Activated naive CD8-positive, alpha-beta T cell treated with anti-CD3 and anti-CD28 coated beads, Interleukin-2, amount 50 U/mL, for 16 hours (primary cell): ENCODE measurements around the gene TTC34.

ENCODE experiments used
- DNase-seq: peaks from one replicate; pipeline ENCODE4 v3.0.0-alpha.2; 2020; ENCODE audit warnings: low read depth, low spot score

The TTC34 gene

DNA sequence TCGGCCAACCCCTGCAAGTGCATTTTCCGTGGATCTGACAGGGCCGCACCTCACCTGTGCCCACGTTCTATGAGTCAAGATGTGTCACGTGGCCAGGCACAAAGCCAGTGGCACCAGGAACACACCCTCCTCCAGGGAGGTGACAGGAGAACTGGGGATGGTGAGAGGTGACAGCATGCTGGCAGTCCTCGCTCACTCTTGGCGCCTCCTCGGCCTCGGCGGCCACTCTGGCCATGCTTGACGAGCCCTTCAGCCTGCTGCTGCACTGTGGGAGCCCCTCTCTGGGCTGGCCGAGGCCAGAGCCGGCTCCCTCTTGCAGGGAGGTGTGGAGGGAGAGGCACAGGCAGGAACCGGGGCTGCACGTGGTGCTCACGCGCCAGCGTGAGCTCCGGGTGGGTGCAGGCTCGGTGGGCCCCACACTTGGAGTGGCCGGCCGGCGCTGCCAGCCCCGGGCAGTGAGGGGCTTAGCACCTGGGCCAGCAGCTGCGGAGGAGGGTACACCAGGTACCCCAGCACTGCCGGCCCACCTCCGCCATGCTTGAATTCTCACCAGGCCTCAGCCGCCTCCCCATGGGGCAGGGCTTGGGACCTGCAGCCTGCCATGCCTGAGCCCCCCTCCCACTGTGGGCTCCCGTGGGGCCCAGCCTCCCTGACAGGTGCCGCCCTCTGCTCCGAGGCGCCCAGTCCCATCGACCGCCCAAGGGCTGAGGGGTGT, 11.6 kb upstream of the TTC34 start:
- no peak for DNase-seq

DNA sequence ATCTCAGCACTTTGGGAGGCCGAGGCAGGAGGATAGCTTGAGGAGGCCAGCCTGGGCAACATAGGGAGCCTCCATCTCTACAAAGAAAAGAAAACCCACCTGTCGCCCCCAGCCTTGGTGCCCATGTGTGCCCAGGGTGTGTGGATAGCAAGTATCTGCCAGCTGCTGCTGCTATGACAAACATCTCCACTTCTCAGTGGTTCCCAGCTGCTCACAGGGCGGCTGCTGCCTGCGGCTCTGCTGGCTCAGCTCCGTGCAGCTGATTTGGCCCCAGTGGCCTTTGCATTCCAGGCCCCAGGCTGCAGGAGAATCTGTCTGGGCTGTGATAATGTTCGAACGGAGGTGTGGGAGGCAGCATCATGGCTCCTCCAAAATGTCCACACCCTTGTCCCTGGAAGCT, 10.6 kb upstream of the TTC34 start:
- no peak for DNase-seq

DNA sequence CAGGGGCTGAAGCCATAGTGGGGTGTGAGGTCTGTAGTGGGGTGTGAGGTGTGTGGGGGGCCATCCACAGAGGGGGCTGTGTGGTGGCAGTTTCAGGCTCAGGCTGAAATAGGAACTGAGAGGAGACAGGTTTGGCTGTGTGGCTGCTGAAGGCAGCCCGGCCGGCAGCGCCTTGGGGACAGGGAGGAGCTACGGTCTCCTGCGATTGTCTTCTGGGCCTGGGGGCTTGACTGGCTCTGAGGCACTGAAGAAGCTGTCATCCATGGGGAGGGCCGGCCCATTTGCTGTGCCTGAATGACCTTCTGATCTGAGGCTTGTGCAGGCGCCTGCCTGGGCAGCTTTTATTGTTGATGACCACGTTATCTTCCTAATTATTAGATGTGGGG, 10.0 kb upstream of the TTC34 start:
- DNase-seq = no peak

DNA sequence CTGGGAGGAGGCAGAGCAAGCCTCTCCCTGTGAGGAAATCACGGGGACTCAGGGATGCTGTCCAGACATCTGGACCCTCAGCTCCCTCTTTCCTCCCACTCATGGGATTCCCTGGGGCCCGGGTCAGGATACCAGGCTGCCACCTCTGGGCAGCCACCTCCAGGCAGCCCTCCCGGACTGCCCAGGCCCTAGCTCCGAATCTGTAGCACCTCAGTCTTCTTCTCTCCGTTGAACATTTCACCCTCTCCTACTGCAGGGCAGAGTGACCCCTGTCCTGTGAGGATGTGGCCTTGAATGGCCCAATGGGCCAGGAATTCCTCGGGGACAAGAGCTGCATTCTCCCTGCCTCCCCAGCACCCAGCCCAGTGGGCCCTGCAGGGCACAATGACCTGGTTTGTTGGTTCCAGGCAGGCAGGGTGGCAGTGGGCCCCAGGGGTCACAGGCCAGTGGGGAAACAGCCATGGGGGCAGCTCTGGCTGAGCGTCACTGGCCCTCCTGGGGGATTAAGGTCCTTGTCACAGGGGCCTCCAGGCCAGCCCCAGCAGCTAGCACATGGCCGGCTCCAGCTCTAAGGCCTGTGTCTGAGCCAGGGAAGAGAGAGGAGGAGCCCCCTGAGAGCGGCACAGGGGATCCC, 9.5 kb upstream of the TTC34 start:
- DNase-seq = no peak

DNA sequence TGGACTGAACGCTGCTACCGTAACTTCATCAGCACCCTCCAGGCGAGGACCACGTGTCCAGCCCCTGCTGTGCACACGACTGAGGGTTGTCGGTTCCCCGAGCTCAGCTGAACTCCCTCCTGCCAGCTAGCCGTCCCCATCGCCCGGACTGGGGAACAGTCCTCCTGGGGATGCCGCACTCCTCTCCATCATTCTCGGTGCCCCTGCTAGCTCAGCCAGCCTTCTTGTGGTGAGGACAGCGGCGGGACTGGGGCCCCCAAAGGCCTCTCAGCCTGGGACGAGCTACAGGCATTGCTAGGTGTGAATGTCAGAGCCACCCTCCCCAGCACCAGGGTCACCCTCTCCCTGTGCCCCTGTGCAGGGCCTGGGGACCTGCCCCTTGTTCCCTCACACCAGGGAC, 8.8 kb upstream of the TTC34 start:
- no peak for DNase-seq

DNA sequence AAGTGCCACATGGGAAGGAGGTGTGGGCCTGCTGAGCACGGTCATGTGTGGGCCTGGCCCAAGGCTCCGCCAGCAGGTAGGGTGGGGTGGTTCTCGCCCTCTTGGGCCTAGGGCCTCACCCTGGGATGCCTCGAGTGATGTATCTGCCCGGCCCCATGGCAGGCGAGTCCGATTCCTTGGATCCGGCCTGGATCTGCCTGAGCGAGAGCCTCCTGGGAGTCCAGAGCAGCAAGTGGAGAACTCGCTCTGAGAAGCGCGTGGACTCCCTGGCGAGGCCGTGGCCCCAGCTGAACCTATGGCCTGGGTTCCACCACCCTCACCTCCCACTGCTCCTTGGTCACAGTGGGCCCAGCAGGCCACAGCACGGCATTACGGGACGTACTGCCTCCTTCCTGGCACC, 8.2 kb upstream of the TTC34 start:
- DNase-seq = no peak

DNA sequence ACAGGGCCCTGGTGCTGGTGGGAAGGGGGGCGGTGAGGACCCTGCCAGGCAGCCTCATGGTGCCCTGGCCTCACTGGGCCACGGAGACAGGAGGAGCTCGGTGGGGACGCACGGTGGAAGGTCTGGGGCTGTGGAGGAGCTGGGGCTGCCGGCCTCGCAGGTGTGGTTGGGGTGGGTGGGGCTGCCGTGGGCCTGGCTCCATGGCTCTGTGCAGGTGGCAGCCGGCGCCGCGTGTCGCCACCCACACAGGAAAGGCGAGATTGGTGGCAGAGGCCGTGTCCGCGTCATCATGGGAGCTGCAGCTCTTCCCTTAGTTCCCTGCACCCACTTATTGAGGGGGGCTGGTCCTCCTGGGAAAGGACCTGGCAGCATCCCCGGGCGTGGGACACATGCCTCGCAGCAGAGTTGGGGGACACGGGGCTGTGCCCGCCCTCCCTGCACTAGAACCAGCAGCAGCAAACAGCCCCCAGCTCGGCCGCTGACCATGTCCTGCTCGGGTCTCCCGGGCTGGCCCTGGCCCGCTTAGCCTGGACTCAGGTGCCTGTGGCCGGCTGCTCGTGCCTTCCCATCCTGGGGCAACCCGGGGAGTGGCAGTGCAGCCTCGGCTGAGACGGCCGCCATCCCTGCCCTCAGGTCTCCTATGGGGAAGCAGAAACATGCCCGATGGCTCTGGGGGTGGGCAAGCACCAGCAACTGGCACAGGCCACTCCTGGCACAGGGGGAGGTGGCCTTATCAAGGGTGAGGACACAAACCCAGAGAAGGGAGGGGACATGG, 7.5 kb upstream of the TTC34 start:
- no peak for DNase-seq

DNA sequence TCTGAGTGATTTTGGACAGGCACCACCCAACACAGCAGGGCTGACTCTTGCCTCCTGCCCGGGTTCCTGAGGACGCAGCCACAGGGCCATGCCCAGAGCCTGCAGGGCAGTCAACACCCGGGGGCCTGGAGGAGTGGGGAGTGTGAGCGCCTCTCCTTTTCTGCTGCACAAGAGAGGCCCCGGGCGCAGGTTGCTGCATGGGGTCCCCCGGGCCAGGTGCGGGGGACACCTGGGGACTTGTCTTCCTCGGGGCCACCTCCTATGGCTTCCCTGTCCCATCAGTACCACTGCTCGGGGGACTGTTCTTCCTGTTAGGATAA, 6.9 kb upstream of the TTC34 start:
- DNase-seq = no peak

DNA sequence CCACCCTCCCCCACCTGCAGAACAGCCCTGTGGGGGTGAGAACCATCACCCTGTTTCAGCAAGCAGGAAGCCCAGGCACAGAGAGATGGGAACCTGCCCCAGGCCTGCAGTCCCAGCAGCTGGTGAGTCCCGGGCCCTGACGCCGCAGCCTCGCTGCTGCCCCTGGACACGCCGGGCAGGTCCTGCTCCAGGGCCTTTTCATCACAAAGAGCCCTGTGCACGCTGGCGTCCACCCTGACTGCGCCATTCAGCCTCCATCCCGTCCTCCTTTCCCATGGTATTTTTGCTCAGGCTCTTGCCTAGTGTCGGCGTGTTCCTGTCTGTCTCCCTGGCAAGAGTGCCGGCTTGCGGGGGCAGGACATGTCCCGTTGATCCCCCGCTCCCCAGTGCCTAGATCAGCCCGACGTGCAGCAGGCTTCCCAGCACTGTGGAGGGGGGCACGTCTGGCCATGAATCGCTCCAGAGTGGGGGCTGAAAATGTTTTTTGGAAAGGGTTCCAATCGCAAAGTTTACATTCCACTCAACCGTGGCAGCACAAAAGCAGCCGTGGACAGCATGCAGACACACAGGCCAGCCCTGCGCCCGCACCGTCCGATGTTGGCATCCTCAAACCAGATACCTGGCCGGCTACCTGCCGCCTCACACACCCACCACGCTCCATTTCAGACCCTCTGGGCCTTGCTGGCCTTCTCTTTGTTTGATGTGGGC, 6.3 kb upstream of the TTC34 start:
- DNase-seq = no peak

DNA sequence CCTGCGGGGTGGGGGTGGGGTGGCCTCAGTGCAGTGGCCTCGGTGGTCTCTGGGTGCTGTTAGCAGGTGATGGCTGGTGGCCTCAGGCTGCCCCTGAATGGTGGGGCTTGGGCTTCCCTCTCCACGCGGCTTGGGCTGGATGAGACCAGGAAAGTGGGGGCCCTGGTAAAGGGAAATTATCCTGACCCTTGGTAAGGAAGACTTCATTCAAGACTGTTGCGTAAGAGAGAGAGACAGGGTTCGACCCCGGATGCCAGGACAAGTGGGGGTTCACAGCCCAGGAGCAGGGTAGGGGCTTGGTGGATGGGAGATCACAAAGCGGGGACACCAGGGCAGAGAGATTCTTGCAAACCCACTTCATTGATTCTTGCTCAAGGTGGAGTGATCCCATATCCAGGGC, 5.5 kb upstream of the TTC34 start:
- DNase-seq = no peak

DNA sequence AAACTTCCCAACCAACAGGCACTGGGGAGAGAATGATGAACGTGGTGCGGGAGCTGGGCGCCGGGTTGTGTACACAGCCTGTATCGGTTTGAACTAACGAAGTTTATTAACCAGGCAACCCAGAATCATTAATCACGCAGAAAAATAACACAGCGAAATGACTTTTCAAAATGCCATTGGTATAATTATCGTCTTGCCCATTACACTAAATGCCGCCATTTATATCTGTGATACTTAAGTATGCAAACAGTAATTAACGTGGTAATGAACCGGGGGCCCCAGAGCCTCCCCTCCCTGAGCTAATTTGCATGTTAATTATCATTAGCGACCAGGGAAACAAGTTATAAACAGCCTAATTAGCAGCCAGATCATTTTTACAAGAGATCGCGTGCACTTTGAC, 5.1 kb upstream of the TTC34 start:
- DNase-seq = no peak

DNA sequence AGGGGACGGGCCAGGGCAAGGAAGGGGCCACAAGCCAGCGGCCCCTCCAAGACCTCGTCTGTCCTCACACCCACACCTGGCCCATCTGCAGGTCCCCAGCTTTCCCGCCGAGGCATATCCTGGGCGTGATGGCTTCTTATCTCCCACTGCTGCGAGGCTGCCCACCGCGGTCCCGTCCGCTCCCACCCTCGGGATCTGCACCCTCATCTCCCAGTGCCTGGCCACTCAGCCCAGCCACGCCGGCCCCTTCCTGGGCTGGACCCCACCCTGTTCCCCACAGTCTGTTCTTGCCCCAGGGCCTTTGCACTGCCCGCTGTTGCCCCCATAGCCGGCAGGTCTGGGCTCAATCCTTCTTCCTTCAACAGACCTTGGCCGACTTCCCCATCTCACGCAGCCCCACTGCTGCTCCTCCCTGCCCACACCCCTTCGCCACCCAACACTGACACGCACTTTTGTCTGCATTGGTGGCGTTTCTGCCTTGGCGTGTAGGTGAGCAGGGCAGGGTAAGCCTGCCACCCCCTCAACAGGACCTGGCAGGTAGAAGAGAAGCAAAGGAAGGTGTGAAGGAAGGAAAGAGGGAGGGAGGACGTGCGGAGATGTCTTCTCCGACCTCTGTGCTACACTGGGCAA, 4.4 kb upstream of the TTC34 start:
- no peak for DNase-seq

DNA sequence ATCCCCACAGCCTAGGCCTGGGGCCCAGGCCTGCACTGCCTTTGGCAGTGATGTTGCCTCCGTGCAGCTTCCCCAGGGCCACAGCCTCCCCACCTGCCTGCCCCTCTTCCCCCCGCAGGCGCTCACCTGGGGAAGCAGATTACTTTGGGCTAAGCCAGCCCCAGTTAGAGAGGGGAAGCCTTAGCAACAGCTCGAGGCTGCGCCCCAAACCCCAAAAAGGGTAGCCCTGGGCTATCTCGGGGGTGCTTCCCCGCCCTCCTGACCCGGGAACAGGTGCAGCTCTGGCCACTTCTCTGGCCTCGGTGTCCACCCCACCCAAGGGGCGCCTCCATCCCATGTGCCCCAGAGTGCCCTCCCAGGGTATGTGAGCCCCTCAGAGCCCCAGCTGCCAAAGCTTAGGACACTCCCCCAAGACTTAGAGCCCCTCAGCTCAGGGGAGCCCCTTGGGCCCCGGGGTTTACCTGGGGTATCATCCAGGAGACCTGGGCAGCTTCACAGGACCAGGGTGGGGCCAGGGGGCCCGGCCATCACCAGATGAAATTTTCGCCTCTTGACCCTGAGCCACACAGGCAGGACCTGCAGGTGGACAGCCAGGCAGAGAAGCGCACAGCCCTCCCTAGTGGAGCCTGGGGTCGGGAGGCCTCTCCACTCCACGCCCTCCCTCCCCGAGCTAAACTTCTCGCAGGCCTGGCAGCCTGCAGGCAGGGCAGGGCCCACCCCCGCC, 3.3 kb upstream of the TTC34 start:
- DNase-seq = no peak

DNA sequence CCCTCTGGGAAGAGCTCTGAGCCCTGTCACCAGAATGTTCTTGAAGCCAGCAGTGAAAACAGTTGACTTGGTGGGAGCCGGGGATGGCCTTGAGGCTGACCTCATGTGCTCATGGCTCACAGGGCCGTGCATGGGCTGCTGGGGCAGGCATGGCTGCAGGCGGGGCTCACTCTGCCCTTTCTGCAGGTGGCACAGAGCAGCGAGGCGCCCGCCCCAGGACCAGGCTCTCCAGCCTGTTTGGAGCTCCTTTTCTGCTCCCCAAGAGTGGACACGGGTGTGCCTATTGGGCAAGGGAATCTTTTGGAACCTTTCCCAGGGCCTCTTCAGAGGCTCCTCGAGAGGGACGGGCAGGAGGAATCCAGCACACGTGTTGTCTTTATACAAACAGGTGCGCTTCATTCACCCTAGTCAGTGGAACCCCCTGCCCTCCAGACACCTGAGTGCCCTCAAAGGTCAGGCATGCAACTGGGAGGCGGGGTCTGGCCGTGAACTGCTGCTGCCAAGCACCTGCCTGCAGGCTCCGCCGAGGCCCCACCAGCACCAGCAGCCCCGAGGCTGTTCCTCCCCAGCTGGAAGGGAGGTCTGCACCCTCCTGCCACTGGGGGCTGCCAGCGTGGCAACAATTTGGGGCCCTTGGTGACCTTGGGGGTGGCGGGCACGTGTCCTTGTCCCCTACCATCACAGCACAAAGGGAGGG, 2.6 kb upstream of the TTC34 start:
- no peak for DNase-seq

DNA sequence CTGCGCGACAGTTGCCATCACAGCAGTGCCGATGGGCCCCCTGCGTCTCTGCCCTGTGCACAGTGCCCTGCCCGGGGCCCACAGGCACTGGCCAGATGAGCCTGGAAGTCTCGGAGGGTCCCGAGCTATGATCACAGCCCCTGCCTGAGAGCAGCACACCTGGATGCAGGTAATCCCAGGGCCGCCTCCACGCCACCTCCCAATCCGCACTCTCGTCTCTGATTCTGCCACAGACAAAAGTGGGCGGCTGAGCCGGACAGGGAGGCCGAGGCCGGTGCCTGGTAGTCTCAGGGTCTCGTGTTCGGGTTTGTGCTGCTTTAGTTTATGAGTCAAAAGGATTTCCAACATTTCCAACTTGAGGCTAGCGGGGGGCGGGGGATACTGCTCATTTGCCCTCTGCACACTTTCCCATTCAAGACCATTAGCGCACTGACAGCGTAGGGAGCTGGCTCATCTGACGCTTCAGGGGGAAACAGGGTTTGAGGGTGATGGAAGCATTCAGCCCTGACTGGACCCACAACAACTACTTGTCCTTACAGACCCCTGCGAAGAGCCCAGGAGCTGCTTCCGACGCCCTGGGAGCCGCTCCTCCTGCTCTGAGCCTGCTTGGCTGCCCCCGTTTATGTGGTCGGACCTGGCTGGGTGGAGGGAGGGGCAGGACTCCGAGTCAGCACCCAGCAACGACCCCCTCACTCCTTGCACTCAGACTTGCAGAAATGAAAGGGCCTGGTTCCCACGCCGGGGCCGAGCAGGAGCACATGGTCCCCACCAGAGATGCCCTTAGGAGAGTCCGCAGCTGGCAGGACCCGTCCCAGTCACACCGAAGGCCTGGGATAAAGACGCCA, 1.8 kb upstream of the TTC34 start:
- DNase-seq = no peak

DNA sequence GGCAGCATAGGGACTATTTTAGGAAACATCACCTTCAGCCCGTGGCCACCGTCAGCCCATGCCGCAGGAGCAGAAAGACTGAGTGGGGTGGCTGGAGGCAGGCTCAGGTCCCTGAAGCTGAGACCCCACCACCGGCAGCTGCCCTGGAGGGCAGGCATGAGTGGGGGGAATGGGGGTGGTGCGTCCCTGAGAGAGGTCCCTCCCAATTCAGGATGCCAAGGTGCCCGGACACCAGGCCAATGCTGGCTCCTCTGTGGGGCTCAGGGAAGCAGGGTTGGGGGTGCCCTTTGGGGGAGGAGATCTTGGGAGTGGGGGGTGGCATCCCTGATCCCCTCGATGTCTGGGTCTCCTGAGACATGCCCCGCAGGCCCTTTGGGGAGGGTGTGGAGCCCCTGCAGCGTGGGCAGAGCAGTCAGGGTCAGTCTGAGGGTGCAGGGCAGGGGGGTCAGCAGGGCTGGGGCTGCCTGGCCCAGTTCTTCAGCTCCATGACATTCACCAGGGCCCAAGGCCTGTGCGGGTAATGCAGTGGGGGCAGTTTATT, 998 bp upstream of the TTC34 start:
- no peak for DNase-seq

DNA sequence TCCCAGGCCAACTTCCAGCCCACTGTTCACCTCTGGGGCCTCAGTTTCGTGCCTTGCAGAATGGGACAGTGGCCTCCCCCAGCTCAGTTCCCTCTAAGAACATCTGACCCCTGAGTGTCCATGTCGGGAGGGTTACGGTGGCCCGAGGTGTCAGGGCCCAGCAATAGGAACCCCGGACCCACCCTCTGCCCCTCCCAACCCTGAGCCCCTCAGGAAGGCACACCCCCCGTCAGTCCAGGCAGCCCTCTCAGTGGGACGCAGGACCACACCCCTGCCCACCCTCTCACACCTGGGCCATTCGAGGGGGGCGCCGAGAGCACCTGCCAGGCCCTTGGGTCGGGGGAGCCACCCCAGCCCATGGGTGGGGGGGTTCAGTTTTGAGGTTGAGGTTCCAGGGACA, 447 bp downstream of the TTC34 start:
- DNase-seq = no peak

DNA sequence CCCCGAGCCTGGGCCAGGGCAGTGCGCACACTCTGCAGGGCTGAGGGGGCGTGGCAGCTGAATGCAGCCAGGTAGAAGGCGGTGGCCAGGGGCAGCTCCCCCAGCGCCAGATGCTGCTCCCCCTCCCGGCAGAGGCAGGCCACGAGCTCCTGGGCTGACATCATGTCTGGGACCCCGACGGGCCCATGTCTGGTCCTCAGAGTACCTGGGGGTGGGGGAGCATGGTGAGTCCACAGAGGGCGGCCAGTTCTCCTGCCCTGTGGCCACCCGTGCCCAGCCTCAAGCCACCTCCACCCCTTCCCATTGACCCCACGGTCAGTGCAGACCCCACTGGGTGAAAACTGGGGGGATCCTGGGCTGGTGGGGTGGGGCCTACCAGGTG, 838 bp downstream of the TTC34 start:
- DNase-seq = no peak

DNA sequence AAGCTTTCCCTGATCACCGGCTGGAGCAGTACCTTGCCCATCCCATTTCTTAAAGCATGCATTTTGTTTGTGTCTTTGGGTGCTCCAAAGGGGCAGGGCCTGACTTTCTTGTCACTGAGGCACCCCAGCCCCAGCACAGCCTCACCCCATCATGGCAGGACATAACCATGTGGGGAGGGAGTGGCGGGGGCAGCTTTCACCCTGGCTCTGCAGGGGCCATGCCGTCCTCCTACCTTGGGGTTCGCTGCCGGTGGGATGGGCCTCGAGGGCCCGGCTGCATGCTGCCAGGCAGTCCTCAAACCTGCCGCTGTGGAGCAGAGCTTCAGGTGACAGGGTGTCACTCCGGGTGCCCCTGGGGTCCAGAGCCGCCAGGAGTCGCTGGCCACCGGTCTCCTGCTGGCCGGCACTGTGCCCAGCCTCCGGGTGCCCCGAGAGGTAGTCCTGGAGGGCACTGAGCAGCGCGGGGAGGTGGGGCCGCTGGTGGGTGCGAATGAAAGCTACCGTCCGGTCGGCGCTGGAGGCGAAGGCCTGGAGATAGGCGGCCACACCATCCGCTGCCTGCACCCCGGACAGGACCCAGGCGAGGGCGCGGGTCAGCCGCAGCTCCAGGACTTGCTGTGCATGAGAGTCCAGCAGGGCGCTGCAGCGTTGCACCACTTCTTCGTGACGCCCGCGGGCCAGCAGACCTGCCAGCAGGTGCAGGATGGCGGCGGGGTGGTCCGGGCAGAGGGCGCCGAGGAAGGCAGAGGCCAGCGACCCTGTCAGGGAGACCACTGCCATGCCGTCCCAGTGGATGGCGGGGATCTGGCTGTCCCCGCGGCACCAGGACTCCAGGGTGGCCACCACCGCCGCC, 1.5 kb downstream of the TTC34 start:
- no peak for DNase-seq
